Measurements from ENCODE around the gene MACROD2.

DNA sequence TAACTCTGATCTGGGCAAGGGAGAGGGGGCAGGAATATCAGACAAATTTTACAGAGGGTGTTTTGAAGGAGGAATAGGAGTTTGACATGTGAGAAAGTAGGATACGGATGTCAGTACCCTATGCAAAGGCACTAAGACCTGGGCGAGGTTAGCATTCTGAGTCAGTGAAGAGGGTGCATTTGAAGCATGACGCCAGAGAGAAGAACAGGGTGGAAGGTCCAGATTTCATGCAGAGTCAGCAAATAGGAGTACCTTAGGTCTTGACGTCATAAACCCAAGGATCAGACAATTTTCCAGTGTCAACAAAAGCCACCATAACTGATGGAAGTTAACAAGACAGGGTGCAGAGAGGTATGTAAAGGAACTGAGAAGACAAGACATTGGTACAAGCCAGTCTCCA is 1738.7 kb downstream of the MACROD2 start:
- TF ChIP-seq, protein P1, sequence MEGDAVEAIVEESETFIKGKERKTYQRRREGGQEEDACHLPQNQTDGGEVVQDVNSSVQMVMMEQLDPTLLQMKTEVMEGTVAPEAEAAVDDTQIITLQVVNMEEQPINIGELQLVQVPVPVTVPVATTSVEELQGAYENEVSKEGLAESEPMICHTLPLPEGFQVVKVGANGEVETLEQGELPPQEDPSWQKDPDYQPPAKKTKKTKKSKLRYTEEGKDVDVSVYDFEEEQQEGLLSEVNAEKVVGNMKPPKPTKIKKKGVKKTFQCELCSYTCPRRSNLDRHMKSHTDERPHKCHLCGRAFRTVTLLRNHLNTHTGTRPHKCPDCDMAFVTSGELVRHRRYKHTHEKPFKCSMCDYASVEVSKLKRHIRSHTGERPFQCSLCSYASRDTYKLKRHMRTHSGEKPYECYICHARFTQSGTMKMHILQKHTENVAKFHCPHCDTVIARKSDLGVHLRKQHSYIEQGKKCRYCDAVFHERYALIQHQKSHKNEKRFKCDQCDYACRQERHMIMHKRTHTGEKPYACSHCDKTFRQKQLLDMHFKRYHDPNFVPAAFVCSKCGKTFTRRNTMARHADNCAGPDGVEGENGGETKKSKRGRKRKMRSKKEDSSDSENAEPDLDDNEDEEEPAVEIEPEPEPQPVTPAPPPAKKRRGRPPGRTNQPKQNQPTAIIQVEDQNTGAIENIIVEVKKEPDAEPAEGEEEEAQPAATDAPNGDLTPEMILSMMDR (IDR thresholded peaks at IDR 0.05; ENCODE audit: low read depth, low read length, missing input control), result no peak
- TF ChIP-seq EGR1 (IDR thresholded peaks at IDR 0.05; ENCODE audit: low read depth in 2 of 2), result no peak
- TF ChIP-seq, protein P2, sequence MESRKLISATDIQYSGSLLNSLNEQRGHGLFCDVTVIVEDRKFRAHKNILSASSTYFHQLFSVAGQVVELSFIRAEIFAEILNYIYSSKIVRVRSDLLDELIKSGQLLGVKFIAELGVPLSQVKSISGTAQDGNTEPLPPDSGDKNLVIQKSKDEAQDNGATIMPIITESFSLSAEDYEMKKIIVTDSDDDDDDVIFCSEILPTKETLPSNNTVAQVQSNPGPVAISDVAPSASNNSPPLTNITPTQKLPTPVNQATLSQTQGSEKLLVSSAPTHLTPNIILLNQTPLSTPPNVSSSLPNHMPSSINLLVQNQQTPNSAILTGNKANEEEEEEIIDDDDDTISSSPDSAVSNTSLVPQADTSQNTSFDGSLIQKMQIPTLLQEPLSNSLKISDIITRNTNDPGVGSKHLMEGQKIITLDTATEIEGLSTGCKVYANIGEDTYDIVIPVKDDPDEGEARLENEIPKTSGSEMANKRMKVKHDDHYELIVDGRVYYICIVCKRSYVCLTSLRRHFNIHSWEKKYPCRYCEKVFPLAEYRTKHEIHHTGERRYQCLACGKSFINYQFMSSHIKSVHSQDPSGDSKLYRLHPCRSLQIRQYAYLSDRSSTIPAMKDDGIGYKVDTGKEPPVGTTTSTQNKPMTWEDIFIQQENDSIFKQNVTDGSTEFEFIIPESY (IDR thresholded peaks at IDR 0.05), result no peak

Data from liver (tissue), 3 donors.